AG20443 (cell line): ENCODE results near the gene NGF.
"Not testable (repeated sequence)": the region's sequence is repeated elsewhere in the genome, so short reads cannot be mapped to it uniquely, and the experiment has no call there.

Experiments
- DNase-seq: peaks from one replicate; pipeline ENCODE4 v3.0.0; 2012; ENCODE audit warnings: low spot score, mixed read lengths

The NGF gene

DNA sequence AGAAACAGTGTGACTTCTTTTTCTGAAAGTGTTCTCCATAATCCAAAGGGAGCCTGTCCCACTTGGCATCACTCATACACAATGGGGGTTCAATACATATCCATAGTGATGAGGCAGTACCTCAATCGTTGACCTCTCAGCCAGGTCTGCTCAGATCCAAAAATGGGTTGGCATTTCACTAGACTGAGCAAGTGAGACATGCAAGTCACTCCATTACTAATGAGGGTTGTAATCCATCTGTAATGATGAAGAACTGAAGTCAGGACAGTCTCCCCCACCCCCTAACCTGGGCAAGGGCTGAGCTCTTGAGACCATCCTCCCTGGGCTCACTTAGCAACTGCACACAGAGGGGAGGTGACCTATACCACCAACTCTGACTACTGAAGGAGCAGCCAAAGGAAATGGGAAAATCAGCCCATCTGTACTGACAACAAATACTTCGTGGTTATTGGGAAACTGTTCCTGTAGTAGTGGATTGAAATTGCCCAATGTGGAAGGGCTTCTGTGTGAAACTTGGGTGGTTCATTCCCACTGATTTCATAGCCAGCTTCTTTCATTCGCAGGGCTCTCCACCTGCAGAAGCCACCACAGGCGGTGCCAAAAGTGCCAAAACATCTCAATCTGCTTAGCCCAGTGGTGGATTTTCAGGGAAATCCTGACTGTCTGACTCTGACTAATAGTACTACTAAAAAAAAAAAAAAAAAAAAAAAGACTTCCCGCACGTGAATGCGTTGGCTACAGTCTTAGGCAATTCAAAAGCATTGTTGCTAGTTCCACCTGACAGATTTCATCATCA is 5.0 kb downstream of the NGF start:
- peak; percentile 55 for DNase-seq

GRCh38 chr1:115331558-115332331 is 6.3 kb downstream of the NGF start:
- no peak for DNase-seq

- DNase-seq, result peak; percentile 81
Measured at GRCh38 chr1:115330480-115331013, 7.5 kb downstream of the NGF start.

GRCh38 chr1:115329965-115330364 is 8.1 kb downstream of the NGF start:
- peak; percentile 61 for DNase-seq

DNA sequence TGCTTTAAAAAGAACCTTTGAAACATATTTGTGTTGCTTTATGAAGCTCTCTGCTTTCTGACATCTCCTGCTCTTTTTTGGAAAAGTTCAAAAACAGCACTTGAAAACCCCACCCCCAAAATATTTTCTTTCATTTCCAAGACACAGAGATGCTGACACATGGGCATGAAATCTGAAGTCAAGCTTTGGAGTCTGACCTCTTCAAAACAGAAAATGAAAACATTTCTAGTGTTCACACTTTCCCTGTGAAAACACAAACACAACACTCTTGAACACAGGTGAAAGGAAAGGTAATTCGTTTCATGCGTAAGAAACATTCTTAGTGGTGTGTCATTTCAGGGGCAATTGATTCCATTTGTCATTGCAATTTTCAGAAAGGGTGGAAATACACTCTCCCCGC is 10.8 kb downstream of the NGF start:
- DNase-seq, result no peak

GRCh38 chr1:115326419-115326818 is 11.6 kb downstream of the NGF start:
- DNase-seq, result no peak

DNA sequence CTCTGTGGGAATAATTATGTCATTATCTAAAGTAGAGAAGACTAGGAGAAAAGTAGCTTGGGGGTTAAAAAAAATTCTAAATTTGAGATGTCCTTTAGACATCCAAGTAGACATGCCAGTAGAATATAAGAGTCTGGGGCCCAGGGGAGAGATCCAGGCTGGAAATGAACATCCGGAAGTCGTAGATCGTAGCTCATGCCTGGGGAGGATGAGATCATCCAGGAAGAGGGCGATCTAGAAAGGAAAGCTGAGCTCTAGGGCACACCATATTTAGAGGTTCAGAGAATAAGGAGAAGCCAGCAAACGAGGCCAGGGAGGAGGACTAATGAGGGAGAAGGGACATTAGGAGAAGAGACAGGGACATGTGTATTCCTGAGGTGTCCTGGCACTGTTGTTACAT is 12.2 kb downstream of the NGF start:
- DNase-seq, result no peak

DNA sequence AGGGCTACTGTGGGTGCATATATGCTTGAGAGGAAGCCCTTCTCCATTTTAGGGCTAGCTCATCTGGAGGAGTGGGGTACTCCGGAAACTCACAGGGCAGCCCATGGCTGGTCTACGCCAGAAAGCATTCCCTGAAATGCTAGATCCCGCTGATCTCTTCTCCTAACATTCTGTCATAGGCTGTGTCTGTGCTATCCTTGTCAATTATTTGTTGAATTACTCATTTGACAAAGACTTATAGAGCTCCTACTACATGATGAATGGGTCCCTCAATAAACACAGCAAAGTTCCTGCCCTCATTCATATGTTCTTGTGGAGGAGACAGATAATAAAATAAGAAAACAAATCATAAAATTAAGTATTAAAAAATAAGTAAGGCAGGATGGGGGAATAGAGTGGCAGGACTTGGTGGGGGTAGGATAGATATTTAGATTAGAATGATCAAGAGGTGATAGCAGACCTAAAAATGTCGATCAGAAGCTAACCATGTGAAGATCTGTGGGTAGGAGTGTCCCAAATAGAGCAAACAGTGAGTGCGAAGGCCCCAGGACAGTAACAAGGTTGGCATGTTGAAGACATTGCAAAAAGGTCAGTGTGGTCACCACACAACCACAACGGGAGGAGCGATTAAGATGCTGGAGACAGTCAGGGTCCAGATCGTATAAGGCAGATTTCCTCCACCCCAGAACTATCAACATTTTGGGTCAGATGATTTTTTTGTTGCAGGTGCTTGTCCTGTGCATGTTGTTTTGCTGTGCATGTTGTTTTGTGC is 13.2 kb downstream of the NGF start:
- peak; percentile 54 for DNase-seq

GRCh38 chr1:115323366-115324004 is 14.6 kb downstream of the NGF start:
- DNase-seq, result no peak

DNA sequence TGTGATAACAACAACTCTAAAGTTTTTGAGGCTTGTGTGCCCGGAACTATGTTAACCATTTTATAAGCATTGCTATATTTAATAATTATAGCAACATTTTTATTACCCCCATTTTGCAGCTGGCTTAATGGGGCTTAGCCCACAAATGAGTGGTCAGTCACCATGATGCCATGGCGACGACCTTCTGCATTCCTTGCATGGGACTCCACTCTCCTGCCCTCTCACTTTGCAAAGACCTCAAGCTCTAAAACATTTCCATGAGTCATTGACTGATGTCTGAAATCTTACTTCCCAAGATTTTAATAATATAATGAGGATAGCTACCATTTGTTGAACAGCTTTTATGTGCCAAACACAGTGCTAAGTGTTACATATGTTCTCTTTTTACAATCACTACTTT is 15.4 kb downstream of the NGF start:
- DNase-seq, result peak; percentile 43

GRCh38 chr1:115320377-115320776 is 17.7 kb downstream of the NGF start:
- DNase-seq, result no peak

DNA sequence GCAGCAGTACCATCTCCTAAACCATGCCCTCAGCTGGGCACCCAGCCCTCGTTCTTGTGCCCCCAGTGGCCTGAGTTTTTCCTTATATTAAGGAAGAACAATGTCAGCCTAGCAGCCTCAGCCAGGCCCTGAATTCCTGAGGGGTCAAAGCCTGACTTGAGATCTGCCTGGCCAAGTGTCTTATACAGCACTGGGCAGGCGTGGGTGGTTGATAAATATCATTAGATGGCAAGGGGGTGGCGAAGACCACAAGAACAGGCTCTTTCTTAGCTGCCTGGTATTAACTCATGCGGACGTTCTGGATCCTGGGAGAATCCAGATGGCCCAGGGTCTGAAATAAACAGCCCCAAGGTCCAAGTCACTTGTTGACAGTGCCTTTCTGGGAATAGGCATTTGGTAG is 18.3 kb downstream of the NGF start:
- no peak for DNase-seq

- DNase-seq, result no peak
Measured at GRCh38 chr1:115317101-115318012, 20.7 kb downstream of the NGF start.

GRCh38 chr1:115314765-115315164 is 23.3 kb downstream of the NGF start:
- DNase-seq, result peak; percentile 75

GRCh38 chr1:115314092-115314491 is 24.0 kb downstream of the NGF start:
- DNase-seq, result no peak

- no peak for DNase-seq
Measured at GRCh38 chr1:115313182-115313581, 24.9 kb downstream of the NGF start.

GRCh38 chr1:115312742-115313141 is 25.3 kb downstream of the NGF start:
- DNase-seq, result no peak

DNA sequence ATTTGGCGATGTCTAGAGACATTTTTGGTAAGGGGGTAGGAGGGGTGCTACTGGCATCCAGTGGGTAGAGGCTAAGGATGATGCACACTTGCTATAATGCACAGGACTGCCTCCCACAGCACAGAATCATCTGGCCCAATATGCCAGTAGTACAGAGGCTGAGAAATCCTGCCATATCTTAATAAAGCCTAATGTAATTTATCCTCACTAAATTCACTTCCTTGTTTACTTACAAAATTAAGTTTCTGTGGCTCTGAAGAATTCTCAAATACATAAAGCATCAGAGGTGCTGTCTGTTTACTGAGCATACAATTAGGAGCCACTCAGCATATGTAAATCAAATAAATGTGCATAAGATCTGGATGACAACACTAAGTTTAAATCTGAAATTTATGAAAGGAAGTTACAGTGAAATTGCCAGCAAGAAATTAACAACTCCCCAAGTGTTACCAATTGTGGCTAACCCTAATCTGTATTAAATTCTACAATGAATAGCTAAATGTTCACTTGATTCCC is 26.5 kb downstream of the NGF start:
- no peak for DNase-seq

DNA sequence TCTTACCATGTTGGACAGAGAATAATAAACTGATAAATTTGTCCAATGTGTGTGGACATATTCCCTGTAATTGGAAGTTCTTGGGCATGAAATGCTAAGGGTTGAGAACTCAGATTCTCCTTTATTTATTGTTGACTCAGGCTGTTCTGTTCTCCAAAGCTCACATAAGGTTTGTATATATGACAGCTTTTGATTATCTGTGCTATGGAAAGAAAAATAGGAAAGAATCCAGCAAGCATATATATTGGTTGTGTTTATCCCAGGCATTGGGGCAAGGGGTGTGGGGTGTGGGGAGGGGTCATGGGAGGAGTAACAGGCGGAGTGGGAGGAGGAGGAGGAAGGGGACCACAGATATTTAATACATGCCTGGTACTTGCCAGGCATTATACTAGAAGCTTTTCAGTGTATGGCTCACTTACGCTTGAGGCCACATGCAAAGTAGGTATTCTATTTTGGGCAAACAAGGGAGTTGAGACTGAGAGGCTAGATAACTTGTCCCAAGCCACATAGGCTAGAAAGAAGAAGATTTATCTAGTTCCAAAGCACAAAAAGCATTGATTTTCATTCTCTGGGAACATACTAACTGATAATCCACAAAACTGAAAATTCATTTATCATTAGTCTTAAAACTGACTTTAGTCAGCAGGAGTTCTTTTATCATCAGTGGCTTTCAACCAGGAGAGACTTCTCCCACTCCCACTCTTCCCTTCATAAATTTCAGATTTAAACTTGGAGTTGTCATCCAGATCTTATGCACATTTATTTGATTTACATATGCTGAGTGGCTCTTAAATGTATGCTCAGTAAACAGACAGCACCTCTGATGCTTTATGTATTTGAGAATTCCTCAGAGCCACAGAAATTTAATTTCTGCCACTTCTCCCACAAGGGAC is 27.2 kb downstream of the NGF start:
- DNase-seq, result no peak

DNA sequence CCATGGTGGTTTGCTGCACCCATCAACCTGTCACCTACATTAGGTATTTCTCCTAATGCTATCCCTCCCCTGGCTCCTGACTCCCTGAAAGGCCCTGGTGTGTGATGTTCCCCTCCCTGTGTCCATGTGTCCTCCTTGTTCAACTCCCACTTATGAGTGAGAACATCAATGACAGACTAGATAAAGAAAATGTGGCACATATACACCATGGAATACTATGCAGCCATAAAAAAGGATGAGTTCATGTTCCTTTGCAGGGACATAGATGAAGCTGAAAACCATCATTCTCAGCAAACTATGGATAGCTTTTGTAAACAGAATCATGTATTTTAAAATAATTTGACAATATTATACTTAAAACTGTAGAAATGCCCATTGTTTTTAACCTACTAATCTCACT is 28.5 kb downstream of the NGF start:
- not testable (repeated sequence) for DNase-seq
